HG03378 (cell line): ENCODE results near the gene GNA15.

Experiments used
- ATAC-seq: cut with Tn5 transposase; IDR thresholded peaks from one replicate; pipeline ENCODE4 v1.9.1; 2021; ENCODE audit warnings: mild to moderate bottlenecking, moderate library complexity; ENCODE audit not compliant: unreplicated experiment

Gene GNA15

GRCh38 chr19:3203805-3204645 is 68.2 kb downstream of the GNA15 start:
- ATAC-seq, result no peak

- ATAC-seq, result no peak
Observed at GRCh38 chr19:3204646-3205275, 68.9 kb downstream of the GNA15 start.

DNA sequence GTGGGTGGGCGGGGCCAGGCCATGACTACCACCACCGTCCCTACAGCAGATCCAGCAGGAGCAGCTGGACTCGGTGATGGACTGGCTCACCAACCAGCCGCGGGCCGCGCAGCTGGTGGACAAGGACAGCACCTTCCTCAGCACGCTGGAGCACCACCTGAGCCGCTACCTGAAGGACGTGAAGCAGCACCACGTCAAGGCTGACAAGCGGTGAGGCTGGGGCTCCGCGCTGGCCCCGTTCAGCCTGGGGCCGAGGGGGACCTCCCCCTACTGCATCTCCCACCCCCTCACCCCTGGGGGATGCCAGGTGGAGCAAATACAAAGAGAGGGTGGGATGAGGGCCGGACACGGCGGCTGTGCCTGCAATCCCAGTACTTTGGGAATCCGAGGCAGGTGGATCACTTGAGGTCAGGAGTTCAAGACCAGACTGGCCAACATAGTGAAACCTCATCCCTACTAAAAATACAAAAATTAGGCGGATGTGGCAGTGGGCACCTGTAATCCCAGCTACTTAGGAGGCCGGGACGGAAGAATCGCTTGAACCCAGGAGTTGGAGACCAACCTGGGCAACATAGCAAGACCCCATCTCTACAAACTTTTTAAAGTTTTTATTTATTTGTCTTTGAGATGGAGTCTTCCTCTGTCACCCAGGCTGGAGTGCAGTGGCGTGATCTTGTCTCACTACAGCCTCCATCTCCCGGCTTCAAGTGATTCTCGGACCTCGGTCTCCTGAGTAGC is 70.6 kb downstream of the GNA15 start:
- no peak for ATAC-seq

DNA sequence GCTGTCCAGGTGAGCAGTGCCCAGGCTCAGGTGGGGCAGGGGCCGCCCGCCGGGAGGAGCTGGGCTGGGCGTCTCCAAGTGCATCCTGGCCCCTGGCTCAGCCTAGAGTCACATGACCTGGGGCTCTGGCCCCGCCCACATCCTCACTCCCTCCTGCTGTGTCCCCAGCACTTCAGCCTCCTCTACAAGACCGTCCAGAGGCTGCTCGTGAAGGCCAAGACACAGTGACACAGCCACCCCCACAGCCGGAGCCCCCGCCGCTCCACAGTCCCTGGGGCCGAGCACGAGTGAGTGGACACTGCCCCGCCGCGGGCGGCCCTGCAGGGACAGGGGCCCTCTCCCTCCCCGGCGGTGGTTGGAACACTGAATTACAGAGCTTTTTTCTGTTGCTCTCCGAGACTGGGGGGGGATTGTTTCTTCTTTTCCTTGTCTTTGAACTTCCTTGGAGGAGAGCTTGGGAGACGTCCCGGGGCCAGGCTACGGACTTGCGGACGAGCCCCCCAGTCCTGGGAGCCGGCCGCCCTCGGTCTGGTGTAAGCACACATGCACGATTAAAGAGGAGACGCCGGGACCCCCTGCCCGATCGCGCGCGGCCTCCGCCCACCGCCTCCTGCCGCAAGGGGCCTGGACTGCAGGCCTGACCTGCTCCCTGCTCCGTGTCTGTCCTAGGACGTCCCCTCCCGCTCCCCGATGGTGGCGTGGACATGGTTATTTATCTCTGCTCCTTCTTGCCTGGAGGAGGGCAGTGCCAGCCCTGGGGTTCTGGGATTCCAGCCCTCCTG is 71.8 kb downstream of the GNA15 start:
- no peak for ATAC-seq

- ATAC-seq, result no peak
Observed at GRCh38 chr19:3208317-3209207, 72.7 kb downstream of the GNA15 start.

DNA sequence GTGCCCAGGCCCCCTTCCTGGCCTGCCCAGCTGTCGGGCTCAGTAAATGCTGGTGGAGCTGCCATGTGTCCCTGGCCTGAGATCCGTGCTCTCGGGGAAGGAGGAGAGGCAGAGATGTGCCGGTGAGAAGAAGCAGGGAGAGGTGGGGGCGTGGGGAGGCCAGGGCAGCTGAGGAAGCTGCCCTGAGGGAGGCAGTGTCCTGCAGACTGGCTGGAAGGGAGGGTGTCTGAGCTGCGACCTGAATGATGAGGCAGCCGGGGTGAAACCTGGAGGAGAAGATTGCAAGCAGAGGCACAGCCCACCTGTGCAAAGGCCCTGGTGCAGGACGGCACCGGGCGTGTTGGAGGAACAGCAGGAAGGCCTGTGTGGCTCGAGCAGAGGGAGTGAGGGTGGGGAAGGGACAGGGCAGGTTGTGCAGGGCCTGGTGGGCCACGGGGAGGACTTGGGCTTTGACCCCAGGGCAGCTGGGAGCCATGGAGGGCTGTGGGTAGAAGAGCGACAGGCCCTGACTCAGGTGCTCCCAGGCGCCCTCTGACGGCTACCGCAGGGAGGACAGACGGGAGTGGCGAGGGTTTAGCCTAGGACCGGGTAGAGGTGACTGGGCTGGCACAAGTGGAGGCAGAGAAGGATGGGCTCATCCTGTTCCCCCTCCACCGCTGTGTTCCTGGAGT is 74.6 kb downstream of the GNA15 start:
- ATAC-seq, result no peak

- no peak for ATAC-seq
Observed at GRCh38 chr19:3211191-3211590, 75.4 kb downstream of the GNA15 start.

GRCh38 chr19:3213159-3213558 is 77.3 kb downstream of the GNA15 start:
- no peak for ATAC-seq
